Thyroid gland (tissue), 4 donors: ENCODE results near the gene MTA3.

Source experiments
- POLR2A ChIP-seq, 2 donors: fragments of 450-650 bp; IDR thresholded peaks; one replicate each; pipeline ENCODE4 v1.6.1; 2017; ENCODE audit warnings: antibody characterized with exemption in 2 of 2, mild to moderate bottlenecking in 2 of 2, moderate library complexity in 1 of 2
- TF ChIP-seq, protein P1 (sequence below), 6 experiments: fragments of 200-600 bp in 3 of 6; fragments of 450-650 bp in 3 of 6; sonication (generic) in 3 of 6; IDR thresholded peaks; one replicate each; pipeline ENCODE4 v1.5.1; 2016 to 2019; ENCODE audit warnings: antibody characterized with exemption in 6 of 6, mild to moderate bottlenecking in 2 of 6, inconsistent platforms in 1 of 6, moderate library complexity in 1 of 6

DNA sequence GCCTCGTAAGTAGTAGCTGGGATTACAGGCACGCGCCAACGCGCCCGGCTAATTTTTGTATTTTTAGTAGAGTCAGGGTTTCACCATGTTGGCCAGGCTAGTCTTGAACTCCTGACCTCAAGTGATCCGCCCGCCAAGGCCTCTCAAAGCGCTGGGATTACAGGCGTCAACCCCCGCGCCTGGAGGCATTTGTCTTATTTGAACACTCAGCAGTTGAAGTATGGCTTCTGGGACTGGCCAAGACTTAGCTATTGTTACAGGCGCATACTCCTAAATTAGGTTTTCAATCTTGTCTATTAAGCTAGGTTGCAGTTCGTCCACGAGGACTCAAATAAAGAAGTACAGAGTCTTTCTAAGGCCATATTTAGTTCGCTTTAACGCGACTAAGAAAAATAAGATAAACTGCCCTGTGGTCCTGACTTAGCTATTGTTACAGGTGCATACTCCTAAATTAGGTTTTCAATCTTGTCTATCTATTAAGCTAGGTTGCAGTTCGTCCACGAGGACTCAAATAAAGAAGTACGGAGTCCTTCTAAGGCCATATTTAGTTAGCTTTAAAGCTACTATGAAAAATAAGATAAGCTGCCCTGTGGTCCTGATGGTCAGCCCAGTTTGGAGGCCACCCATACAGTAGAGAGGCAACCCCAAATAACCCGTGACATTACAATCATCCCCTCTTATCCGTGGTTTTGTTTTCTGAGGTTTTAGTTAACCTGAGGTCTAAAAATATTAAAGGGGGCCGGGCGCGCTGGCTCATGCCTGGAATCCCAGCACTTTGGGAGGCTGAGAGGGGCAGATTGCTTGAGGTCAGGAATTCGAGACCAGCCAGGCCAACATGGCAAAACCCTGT, 20.8 kb upstream of the MTA3 start:
- TF ChIP-seq, protein P1, sequence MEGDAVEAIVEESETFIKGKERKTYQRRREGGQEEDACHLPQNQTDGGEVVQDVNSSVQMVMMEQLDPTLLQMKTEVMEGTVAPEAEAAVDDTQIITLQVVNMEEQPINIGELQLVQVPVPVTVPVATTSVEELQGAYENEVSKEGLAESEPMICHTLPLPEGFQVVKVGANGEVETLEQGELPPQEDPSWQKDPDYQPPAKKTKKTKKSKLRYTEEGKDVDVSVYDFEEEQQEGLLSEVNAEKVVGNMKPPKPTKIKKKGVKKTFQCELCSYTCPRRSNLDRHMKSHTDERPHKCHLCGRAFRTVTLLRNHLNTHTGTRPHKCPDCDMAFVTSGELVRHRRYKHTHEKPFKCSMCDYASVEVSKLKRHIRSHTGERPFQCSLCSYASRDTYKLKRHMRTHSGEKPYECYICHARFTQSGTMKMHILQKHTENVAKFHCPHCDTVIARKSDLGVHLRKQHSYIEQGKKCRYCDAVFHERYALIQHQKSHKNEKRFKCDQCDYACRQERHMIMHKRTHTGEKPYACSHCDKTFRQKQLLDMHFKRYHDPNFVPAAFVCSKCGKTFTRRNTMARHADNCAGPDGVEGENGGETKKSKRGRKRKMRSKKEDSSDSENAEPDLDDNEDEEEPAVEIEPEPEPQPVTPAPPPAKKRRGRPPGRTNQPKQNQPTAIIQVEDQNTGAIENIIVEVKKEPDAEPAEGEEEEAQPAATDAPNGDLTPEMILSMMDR (IDR thresholded peaks at IDR 0.05) = no peak
- no peak for TF ChIP-seq POLR2A (IDR thresholded peaks at IDR 0.05)
